NCI-H128 (cell line): ENCODE results near the gene TCERG1.

Experiments used
- DNase-seq: peaks from one replicate; lab custom pipeline; 2025; ENCODE audit not compliant: unreplicated experiment; lab: John Stamatoyannopoulos, UW

TCERG1 gene

DNA sequence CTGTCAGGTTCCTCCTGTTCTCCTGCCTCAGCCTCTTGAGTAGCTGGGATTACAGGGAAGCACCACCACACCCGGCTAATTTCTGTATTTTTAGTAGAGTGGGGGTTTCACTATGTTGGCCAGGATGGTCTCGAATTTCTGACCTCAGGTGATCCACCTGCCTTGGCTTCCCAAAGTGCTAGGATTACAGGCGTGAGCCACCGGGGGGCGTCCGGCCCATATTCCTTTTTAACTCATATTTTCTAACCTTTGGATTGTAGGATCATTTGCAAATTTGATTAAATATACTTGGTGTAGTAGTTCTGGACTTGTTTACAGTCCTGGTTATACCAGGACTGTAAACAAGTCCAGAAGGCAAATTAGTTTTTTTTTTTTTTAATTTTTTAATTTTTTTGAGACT lies 4.3 kb downstream of the TCERG1 start:
- no peak for DNase-seq

- no peak for DNase-seq
Measured at GRCh38 chr5:146457431-146457830, 10.3 kb downstream of the TCERG1 start.

GRCh38 chr5:146458894-146459293 lies 11.8 kb downstream of the TCERG1 start:
- no peak for DNase-seq

GRCh38 chr5:146461319-146461718 lies 14.2 kb downstream of the TCERG1 start:
- DNase-seq = no peak

DNA sequence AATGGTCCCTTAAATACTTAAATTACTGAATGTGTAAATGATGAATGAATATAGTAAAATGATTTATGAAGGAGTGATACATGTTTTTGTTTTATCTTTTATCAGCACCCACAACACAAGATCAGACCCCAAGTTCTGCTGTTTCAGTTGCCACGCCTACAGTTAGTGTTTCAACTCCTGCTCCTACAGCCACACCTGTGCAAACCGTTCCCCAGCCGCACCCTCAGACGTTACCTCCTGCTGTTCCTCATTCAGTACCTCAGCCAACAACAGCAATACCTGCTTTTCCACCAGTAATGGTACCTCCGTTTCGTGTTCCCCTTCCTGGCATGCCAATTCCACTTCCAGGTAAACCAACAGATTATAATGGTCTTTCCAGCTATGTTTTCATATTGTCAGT lies 16.3 kb downstream of the TCERG1 start:
- no peak for DNase-seq

DNA sequence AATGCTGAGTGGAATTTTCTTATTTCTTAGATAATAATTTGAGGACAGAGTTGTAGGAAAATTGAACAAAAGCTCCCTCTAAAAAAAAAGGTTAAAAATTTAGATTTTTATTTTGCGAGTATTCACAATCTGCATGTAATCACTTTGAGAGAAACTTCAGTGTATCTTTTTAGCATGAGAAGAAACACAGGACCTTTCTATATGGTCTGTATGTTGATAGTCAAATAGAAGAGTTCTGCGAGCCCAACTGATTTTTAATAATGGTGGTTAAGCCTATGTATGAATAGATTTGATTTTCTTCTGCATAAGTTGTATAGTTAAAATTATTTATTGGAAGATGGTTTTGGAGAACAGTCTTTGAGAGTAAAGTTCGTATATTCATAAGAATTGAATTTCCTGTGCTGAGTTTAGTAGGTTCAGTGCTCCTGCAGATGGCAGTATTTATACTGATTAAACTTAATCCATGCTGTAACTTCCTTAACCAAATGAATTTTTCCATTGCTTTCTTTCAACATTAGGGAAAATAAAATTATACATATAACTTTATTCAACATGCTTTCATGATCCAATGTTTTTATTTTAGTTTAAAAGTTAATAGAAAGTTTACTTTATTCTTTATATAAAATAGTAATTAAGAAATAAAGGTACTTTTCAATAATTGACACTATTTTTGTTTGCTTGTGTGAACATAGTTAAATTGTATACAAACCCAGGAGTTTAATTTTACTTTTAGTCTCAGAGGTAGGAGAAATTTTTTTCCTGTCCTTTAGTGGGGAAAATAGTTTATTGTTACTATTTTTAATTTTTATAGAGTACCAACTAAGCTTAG lies 19.6 kb downstream of the TCERG1 start:
- no peak for DNase-seq

GRCh38 chr5:146467760-146468159 lies 20.6 kb downstream of the TCERG1 start:
- no peak for DNase-seq

DNA sequence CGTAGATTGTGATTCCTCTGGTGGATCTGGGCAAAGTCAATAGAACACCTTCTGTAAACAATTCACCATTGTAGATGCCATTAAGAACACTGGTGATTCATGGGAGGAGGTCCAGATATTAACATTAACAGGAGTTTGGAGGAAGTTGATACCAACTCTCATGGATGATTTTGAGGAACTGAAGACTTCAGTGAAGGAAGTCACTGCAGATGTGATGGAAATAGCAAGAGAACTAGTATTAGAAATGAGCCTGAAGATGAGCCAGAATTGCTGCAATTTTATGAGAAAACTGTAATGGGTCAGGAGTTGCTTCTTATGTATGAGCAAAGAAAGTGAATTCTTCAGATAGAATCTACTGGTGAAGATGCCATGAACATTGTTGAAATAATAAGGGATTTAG lies 26.9 kb downstream of the TCERG1 start:
- no peak for DNase-seq

- no peak for DNase-seq
Measured at GRCh38 chr5:146475190-146475780, 28.2 kb downstream of the TCERG1 start.

GRCh38 chr5:146475906-146476305 lies 28.8 kb downstream of the TCERG1 start:
- no peak for DNase-seq

- DNase-seq = no peak
Measured at GRCh38 chr5:146482775-146483174, 35.6 kb downstream of the TCERG1 start.

DNA sequence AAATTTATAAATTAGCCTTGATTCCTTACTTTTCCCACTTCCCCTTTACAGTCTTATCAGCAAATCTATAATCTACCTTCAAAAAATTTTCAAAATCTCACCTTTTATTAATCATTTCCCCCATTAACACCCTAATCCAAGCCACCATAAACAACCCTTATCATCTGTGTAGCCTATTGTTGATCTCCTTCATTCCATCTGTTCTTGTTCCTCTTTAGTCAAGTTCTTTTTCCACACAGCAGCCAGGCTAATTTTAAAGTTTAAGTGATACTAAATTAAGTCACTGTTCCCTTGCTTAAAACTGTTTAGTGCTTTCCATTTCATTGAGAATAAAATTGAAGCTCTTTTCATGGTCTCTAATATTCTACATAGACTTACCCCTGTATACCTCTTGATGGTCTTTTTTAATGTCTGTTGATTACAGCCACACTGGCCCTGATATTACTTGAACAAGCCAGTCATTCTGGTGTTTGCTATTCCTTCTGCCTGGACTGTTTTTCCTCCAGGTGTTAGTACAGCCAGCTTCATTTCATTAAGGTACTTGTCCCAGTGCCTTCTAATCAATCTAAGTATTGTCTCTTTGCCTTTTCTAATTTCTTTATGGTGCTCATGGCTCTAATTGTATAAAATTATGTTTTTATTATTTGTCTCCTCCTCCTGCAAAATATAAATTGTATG lies 37.7 kb downstream of the TCERG1 start:
- no peak for DNase-seq

GRCh38 chr5:146490089-146490843 lies 43.1 kb downstream of the TCERG1 start:
- no peak for DNase-seq

GRCh38 chr5:146494656-146495055 lies 47.5 kb downstream of the TCERG1 start:
- DNase-seq = no peak

- no peak for DNase-seq
Measured at GRCh38 chr5:146499680-146500079, 52.5 kb downstream of the TCERG1 start.

- no peak for DNase-seq
Measured at GRCh38 chr5:146507428-146507827, 60.3 kb downstream of the TCERG1 start.

GRCh38 chr5:146510559-146511125 lies 63.5 kb downstream of the TCERG1 start:
- no peak for DNase-seq

GRCh38 chr5:146513462-146513861 lies 66.3 kb downstream of the TCERG1 start:
- DNase-seq = no peak

DNA sequence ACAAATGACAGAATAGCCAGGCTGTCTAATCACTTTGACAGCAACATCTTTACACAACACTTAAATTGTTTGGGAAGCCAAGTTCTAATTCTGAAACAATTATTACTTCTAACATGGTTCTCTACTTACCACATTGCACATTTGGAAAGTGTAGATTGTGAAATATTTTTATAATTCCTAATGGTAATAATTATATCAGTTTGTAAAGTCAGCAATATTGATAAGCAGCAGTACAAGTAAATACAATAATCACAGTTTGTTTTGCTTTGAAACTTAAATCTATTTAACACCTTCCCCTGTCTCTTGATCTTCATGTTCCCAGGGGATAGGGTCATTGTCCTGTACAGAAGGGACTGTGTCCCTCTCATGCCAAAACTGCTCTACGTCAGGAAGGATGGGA lies 67.4 kb downstream of the TCERG1 start:
- DNase-seq = no peak

GRCh38 chr5:146515473-146516150 lies 68.5 kb downstream of the TCERG1 start:
- no peak for DNase-seq

DNA sequence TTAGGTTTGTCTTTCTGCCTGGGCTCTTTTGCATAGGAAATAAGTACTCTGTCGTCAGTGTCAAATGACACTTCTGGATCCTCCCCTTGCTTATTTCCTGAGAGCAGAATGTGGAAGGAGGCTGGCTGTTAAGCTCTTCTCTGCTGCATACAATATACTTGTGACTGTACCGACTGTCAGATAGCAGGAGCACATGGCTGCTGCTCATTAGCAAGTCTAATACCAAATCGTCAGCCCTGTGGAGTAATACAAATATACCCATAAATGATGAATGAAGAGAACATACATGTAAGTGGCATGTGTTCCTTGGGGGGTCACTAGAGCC lies 69.0 kb downstream of the TCERG1 start, which contains the start of gene GPR151:
Gene GPR151, minus strand, starts transcription at position 40 of the 325 bp plus-strand sequence. CDS start 77 bp downstream, outside the sequence.
- no peak for DNase-seq
